Measurements from ENCODE around the gene TBC1D23.

DNA sequence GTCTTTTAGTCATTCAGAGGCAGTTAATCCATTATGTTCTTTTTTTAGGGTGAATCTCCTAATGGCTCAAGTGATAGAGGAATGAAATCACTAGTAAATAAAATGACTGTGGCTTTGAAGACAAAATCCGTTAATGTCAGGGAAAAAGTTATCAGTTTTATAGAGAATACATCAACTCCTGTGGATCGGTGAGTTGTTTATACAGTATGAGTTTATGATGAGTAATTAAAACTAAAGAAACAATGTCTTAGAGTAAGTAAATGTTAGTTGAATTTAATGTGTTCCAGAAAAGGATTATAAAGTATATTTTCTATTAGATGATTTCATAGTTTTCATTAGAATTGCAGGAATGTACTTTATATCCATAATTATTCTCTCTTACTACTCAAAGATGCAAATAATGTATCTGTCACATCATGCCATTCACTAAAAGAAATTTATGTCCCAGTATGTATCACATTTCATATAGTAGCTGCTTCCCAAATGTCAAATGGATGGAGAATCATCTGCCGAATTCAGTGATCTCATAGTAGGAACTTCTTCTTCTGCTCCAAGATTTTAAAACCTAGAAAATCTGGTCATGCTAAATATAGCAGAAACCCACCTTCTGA lies 49.7 kb downstream of the TBC1D23 start:
- TF ChIP-seq, protein P1, sequence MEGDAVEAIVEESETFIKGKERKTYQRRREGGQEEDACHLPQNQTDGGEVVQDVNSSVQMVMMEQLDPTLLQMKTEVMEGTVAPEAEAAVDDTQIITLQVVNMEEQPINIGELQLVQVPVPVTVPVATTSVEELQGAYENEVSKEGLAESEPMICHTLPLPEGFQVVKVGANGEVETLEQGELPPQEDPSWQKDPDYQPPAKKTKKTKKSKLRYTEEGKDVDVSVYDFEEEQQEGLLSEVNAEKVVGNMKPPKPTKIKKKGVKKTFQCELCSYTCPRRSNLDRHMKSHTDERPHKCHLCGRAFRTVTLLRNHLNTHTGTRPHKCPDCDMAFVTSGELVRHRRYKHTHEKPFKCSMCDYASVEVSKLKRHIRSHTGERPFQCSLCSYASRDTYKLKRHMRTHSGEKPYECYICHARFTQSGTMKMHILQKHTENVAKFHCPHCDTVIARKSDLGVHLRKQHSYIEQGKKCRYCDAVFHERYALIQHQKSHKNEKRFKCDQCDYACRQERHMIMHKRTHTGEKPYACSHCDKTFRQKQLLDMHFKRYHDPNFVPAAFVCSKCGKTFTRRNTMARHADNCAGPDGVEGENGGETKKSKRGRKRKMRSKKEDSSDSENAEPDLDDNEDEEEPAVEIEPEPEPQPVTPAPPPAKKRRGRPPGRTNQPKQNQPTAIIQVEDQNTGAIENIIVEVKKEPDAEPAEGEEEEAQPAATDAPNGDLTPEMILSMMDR (IDR thresholded peaks at IDR 0.05), result no peak
- no peak for TF ChIP-seq POLR2A (IDR thresholded peaks at IDR 0.05)

Data from uterus (tissue), 2 donors.